CD4-positive, alpha-beta T cell treated with Interleukin-17A for 4 hours (primary cell): ENCODE results near the gene IL17RD.
A peak's percentile ranks its signal among the peaks of the same experiment; 100 is the strongest.

ENCODE experiments used
- DNase-seq: peaks from one replicate; pipeline ENCODE4 v3.0.0-alpha.2; 2020; ENCODE audit warnings: mixed read lengths

Gene IL17RD

DNA sequence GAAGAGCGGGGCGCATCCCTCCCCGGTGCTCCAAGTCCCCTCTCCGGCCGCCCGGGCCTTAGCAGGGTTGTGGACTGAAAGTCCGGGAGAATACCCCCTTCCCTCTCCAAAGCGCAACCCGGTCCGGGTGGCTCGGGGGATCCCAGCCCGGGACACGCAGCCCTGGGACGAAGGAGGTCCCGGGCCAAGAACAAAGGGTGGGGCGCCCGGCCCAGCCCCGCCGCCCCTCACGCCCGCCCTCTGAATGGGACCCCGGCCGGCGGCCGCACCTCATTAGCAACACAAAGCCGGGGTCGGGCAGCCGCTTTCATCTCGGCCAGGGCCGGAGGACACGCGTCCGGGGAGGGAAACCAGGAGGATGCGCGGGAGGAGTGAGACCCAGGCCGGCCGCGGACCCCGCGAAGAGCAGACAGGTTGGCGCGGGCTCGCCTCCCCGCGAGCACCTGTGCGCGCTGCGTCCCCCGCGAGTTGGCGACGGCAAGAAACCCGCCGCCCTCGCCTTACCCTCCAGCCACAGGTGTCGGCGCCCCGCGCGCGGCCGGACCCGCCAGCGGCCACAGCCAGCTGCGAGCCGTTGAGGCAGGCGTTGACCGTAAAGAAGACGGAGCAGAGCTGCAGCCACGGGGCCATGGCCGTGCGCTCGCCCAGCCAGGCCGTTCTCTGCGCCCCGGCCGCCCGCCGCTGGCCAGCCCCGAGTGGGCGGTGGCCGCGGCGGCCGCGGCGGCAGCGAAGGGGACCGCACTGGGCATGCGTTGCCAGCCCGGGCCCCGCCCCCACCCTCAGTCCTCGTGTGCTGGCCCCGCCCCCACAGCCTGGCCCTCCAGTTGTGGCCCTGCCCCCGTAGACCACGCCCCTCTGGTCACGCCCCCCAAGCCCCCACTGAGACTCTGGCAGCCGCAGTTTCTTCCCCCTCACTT is at the start of gene IL17RD:
Gene IL17RD (minus strand): TSS at position 697 of the 917 bp plus-strand sequence. CDS start 67 bp downstream, at position 630.
- DNase-seq: peak; percentile 64

DNA sequence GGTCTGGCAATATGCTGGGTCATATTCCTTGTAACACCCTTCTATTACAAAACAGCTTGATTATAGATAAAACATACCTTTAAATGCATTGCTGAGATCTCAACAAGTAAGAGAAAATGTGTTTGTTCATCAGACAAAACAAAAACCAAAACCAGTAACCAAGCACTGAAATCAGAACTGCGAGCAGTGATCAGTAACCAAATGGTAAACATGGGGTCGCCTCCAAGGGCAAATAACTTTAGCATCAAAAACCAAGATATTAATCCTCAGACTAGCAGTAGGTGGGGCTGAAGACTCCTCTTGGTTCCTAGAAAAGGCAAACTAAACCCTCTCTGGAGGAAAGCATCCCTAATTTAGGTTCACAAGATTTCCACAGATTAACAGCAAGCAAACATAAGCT is 41.3 kb upstream of the IL17RD start:
- no peak for DNase-seq

DNA sequence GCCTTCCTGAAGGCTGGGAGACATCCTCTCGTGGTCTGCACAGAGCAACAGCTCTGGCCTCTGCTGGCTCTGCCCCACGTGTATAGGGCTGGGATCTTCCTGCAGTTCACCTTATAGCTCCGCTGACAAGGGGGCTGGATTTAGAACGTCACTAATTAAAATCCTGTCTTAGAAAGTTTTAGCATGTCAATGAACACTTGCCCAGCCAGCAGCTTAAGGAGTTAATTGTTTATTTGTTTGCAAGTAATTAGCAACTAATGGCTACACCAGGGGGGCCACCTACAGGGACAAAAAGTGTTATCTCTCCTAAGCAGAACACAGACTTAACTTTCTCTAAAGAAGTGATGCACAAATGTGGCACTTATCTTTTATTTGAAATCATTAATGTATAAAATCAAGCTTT is 34.7 kb upstream of the IL17RD start, which contains the start of gene HESX1:
Gene HESX1 (minus strand): TSS at position 84 of the 403 bp plus-strand sequence. CDS start 60 bp downstream, at position 24.
- DNase-seq: no peak

DNA sequence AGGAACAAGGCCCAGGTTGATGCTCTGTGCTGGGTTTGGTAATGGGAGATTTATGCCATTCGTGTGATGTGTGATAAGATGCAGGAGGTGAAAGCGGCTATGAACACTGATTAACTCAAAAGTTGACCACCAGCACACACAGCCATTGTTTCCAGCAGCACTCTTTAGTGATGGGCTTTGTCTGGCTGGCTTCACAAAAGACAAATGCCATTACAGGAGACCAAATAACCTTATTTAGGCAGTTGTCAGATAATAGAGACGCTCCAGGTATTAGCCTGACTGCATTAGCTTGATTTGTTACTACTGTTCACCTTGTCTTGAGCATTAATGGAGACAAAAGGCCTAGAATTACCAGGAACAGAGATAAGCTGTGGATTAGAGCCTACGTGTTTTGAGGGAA is 29.5 kb upstream of the IL17RD start:
- DNase-seq: no peak

DNA sequence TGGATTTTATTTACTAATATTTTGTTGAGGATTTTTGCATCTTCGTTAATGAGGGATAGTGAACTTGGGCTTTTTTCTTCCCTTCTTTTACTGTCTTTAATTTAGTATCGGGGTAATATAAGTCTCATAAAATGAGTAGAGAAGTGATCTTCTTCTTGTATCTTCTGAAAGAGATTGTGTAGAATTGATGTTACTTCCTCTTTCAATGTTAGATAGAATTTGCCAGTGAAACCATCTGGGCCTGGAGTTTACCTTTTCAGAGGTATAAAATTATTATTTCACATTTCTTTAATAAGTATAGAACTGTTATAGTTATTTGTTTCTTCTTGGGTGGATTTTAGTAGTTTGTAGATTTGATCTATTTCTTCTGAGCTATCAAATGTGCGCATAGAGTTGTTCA is 26.9 kb upstream of the IL17RD start:
- DNase-seq: no peak

DNA sequence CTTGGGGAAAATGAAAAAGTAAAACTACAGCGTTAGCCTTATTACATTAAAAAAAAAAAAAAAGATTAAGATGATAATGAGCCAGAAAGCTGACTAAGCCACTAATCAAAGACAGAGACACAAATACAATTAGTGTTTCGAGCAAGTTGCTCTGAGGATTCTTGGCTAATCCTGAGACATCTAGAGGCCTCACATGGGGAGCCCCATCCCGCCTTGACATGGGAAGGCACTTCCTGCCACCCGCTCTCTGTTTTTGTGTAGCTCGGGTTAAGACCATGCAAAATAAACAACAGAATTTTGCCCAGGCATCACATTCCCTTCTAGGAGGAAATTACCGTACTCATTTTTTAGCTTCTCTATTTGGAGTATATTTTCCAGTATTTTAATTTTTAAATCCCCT is 19.4 kb upstream of the IL17RD start:
- DNase-seq: no peak

DNA sequence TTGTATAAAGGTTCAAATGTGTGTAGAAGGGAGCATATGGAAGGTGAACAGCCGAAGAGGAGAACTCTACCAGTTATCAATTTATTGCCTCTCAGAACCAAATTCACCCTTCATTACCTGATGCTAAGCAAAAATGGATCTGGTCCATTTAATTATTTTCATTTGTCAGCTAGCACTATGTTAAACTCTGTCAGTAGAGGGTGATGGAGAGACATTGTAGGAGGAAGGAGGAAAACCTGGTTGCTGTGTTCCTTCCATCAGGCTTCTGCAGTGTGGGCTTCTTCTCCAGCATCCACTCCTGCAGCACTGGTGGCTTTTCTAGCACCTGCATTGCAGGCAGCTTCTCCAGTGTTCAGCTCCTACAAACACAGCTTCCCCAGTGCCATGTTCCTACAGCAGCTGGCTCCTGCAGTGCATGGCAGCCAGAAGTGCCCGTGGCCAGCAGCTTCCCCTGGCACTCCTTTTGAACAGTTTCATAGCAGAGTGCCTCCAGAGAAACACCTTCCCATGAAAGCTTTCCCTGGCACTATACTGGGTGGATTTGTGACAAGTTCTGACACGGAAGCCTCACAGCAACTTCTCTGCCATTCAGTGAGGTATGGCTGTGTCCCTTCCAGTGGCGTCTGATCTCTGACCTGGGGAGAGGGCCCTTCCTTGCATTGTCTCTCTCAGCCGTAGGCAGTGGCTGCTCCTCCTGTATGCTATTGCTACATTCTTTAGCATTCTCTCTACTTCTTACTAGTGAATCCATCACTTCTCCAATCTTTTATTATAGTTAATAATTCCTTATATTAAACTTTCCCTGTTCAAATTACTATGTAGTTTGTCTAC is 14.6 kb upstream of the IL17RD start:
- no peak for DNase-seq

DNA sequence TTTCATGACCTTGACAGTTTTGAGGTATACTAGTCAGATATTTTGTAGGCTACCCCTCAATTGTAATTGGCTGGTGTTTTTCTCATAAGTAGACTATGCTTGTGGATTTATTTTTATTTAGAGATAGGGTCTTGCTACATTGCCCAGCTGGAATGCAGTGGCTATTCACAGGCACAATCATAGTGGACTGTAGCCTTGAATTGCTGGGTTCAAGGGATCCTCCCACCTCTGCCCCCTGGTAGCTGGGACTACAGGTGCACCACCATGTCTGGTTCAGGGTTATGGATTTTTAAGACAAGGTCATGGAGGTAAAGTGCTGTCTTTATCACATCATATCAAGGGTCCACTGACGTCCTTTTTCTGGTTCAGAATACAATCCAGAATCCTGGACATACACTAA is 10.9 kb upstream of the IL17RD start:
- DNase-seq: no peak

DNA sequence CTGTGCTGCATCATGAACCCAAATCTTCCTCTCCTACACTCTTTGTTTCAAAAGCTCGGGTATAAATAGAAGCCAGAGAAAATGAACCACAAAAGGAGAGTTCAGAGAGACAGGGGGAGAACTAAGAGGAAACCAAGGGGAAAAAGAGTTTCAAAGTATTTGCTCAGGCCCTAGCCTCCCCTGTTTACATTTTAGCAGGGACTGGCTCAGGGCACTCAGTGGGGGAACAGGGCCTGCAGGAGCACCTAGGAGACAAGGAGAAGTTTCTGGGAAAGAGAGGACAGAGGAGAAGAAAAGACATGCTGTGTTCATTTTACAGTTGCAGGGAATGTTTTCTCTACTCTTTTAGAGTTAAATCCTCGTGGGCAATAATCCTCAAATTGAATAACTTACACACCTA is 8.5 kb upstream of the IL17RD start:
- no peak for DNase-seq

DNA sequence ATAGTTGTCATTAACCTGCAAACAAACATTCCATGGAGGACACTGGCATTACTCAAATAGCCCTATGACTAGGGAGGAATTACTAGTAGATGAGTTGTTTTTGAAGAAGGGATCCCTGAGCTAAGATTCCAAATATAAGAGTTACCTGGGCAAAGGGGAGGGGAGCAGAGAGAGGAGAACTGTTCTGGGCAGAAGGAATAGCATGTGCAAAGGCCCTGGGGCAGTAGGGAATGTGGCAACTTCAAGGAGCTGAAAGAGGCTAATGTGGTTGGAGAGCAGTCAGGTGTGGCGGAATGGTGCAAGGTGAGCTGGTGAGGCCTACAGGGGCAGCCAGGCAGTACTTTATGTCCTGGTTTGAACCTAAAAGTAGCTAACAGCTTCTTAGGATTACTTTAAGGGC is 5.8 kb upstream of the IL17RD start:
- no peak for DNase-seq

DNA sequence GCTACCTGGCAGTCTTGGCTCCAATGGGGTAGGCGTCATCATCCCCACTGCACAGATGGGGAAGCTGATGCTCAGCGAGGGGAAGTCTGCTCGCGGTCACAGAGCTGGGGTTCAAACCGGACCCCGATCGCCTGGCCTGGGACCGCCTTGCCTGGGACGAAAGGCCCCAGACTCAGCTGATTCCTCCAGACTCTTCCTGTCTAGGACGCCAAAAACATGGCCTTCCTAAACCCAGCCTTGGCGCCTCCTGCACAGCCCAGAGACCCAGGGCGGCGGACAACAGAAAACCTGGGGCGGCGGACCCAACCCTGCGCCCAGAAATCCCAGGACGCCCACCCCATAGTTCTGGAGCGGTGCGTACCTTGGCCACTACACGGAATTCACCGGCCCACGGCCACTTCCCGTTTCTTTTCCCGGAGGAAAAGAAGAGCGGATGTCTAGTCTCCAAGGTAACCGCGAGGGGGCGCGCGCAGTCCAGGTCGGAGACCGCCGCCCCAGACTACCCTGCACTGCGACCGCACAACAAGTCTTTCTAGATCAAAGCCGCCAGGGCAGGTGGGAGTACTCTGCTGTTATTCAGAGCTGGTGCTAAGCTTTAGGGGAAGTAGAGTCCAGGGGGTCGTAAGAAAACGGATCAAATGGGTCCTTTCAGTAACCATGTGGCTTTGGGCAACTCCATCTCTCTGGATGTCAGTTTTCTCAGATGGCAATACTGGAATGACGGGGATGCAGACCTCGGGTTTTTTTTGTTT is 4.9 kb upstream of the IL17RD start:
- peak; percentile 81 for DNase-seq

DNA sequence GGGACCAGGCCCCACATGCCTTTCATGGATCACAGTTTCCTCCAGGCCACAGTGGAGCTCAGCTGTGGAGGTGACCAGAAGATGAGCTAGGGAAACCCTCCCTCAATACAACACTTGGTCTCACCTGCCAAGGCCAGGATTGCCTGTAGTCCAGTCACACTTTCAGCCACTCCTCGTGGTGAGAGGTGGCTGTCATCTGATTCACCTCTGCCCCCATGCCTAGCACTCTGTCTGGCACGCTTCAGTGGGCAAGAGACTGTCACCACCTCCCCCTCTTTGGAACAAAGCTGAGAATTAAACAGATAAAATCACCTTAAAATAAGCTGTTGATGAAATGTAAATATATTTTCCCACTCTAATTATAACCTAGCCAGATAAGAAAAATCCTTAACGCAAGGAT is 4.0 kb upstream of the IL17RD start:
- no peak for DNase-seq

DNA sequence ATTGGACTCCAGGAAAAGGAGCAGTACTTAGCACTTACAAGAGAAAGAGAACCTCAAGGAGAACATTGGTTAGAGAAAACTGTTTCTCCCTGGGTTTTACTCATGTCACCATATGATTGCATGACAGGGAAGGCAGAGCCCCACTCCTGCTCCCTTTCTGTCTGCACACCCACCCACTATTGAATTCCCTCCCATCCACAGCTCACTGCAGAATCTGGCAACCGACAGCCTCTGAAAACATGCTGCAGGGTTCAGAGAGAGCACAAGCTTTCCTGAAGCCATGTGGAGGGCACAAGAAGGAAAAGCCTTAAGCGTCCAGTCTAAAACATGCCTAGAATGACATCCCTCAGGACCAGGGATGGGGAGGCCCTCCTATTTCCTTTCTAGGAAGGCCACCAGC is 3.0 kb upstream of the IL17RD start:
- no peak for DNase-seq

DNA sequence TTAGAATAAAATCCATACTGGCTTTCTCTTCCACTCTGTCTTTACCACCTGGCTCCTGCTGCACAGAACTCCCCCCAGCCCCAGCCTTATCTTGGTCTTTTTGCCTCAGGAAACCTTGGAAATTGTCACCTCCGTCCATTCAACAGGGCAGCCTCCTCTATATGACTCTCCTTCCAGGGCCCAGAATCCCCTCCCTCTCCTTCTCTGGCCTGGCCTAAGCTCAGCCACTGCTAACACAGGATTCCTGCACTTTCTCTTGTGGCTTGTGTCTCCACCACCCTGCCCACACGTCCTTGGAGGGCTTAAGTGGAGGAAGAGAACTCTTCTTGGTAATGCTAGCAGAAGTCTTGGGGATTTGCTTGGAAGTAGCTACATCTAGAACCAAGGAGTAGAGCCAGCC is 1.5 kb upstream of the IL17RD start:
- DNase-seq: no peak

DNA sequence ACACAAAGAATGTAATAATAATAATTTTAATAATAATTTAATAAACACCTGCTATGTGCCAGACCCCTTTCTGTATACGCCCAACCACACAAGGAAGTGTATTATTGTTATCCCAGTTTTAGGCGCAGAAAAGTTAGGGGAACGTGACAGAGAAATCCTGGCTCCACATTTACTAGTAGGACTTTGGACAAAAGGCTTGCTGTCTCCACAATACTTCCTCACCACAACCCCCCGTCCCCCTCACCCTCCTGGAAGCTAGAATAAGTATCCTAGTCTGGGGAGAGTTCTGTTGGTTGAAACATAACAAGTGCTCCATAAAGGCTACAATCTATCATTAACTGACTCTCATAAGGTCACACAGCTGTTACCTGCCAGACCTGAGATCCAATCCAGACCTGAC is 488 bp upstream of the IL17RD start:
- no peak for DNase-seq

DNA sequence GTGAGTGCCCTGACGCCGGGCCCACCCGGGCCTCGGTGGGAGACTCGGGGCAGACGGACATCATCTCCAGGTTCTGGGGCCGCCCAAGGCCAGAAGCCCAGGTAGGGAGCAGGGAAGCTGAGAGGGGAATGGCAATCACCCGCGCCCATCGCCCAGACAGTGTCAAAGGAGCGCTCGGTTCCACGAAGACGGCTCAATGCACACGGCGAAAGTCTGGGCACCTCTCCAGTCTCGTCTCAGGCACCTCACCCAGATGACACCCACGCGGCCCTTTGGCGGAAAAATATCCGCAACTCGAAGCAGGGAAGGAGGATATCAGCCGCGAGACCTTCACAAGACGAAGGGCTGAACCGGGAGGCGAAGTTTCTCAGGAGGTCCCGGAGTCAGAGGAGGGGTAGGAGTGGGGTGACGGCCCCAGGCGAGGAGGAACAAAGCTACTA is 916 bp downstream of the IL17RD start:
- peak; percentile 9 for DNase-seq

DNA sequence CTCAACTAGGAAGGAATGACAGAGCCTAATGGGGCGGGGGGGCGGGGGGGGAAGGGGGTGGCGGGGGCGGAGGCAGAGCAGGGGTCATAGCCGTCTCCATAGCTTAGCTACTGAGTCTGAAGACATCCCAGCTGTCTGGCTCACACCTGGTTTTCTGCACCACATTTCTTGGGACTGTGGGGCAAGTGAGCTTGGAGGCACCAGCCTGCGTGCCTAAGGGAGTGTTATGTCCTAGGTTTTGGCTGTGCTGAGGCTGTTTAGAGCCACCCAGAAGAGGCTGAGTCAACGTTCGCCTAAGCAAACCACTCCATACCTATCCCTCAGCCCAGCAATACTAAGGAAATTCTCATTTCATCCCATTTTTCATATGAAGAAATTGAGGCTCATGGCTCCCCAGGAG is 1.4 kb downstream of the IL17RD start:
- DNase-seq: no peak

DNA sequence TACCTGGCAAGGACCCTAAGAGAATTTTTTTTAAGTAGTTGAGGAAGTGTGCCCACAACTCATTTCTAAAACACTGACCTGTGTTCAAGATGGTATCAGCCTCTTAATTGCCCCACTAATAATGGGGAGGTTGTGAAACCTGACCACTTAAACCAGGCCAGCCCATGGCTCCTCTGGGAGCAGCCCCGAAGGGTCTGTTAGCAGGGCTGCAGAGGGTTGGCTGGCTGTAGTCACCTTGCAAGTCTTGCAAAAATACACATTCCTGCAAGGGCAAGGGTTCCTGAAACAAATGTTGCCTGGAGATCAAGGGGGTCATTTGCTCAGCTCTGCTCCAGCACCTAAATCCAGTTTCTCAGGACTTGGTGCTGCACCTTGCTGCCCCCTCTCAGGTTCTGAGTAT is 3.2 kb downstream of the IL17RD start:
- DNase-seq: no peak

DNA sequence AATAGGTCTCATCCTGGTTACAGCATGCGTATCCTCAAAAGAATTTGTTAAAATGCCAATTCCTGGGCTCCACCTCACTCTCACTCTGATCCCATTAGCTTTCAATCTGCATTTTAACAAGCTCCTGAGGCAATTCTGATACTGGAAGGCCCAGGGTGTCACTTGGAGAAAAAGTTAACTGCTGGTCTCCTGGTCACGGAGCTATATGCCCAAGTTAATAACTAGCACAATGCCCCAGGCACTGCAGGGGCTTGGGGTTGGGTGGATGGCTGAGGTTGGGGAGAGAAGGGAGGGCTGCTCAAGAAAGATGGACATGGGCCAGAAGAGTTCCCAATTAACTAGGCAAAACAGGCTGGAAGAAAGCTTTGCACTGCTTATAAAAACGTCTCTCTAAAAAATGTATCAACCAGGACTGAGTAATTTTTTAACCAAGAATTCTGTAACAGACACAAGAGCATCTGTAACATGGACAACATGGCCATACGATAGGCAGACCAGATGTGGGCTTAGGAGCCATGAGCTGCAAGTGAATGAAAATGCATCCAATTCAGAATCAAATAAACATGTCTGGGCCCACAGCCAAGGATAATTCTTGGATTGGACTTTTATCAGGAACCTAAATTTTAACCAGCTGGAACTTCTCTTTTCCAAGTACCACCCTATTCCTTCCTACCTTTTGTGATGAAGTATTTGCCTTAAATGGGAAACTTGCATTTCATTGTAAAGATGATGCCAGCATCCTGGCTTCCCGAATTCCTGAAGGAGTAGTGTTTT is 4.2 kb downstream of the IL17RD start:
- DNase-seq: no peak

DNA sequence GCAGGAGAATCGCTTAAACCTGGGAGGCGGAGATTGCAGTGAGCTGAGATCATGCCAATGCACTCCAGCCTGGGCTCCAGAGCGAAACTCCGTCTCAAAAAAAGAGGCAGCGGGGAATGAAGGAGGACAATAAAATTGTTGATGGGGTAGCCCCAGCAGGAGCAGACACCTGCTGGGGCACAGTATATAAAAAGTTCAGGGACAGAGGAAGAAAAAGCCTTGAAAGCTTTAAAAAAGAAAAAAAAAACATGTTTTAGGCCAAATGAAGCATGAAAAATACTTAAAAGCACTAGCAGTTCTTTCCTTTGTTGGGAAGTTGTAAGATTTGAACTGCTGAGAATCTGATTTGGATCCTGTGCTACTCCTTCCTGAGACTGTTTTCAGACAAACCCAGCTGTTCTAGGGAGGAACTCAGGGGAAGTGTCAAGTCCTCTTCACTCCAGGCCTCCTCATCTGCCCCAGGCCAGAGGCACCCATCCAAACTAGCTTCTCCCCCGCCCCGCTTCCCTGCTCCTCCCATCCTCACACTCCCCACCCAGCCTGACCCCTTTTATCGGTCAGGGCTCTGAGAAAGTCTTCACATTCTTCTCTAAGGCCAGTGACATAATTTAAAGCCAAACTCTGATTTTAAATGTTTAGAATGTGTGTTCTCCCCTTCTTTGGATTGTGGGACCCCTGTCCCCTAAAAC is 4.9 kb downstream of the IL17RD start:
- no peak for DNase-seq
